D721Med (cell line): ENCODE measurements around the gene PDIA4.

Experiments
- DNase-seq: peaks from one replicate; pipeline ENCODE4 v3.0.0; 2011; ENCODE audit warnings: low spot score; ENCODE audit not compliant: insufficient read length
- FAIRE-seq: peaks from 2 replicates; lab custom pipeline; 2011; peaks lifted over from hg19 to GRCh38; lab: Jason Lieb, UNC
- CTCF ChIP-seq: IDR thresholded peaks from 2 replicates; pipeline ENCODE4 v1.5.1; 2012; ENCODE audit warnings: mild to moderate bottlenecking, control low read depth; ENCODE audit not compliant: insufficient read depth; ENCODE audit errors: missing control alignments

PDIA4 gene

GRCh38 chr7:149007611-149008010, 20.7 kb downstream of the PDIA4 start:
- FAIRE-seq (no peak), DNase-seq (no peak)
- TF ChIP-seq CTCF: no peak

GRCh38 chr7:149007146-149007545, 21.2 kb downstream of the PDIA4 start:
- no peak for TF ChIP-seq CTCF
- FAIRE-seq (no peak), DNase-seq (no peak)

GRCh38 chr7:149006345-149006725, 22.0 kb downstream of the PDIA4 start:
- DNase-seq (no peak), FAIRE-seq (no peak)
- TF ChIP-seq CTCF: no peak

- no peak for FAIRE-seq
- TF ChIP-seq CTCF: peak; percentile 59
- peak; percentile 65 for DNase-seq
Measured at GRCh38 chr7:149005427-149006344, 22.6 kb downstream of the PDIA4 start.

GRCh38 chr7:149004405-149005370, 23.6 kb downstream of the PDIA4 start:
- FAIRE-seq (no peak), DNase-seq (no peak)
- no peak for TF ChIP-seq CTCF

- no peak for TF ChIP-seq CTCF
- no peak for FAIRE-seq
- no peak for DNase-seq
Measured at GRCh38 chr7:149003560-149004305, 24.6 kb downstream of the PDIA4 start.
